GM12892 (cell line): ENCODE measurements around the gene THG1L.

Experiments
- POLR2A ChIP-seq: IDR thresholded peaks from 2 replicates; pipeline ENCODE4 v1.6.1; 2011; ENCODE audit warnings: low read depth, low read length, control low read depth
- TAF1 ChIP-seq: IDR thresholded peaks from 2 replicates; pipeline ENCODE4 v1.6.1; 2011; ENCODE audit warnings: low read depth, mild to moderate bottlenecking, control low read depth, low read length, borderline replicate concordance

DNA sequence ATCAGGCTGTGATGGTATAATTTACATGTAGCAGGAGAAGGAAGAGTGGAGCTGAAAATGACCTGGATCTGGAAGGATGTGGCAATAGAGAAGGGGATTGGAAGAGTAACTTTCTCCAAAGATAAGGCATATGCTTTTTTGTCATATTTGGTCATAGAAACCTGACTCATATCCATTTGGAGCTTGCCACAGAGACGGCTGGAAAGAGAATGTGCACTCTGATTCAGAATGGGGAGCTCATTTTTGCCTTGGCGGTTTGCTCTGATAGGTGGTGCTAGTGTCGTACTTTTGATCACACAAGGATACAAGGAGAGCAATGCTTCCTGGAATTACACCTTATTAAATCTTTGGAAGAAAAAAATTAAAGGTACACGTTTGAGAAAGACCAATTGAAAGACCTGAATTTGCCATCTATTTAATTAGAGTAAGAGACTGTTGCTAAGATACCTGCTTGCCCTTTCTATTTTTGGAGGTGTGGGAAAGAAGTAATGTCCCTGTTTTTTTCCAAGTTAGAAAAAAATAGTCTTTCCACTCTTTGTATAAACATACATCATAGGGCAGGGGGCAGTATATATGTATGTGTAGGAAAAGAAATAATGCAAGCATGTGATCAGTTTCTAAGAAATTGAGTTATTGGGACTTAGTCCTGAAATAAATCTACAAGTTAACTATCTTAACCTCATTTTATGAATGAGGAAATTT, 17.7 kb downstream of the THG1L start:
- TF ChIP-seq TAF1 (no peak), POLR2A (no peak)
